Limb (tissue), 2 donors: ENCODE measurements around the gene EFNA5.

ENCODE experiments used
- DNase-seq, 2 donors: peaks; one replicate each; pipeline ENCODE4 v3.0.0-alpha.2; 2016; ENCODE audit errors: extremely low spot score in 2 of 2

The EFNA5 gene

GRCh38 chr5:107431998-107432397, 238.7 kb downstream of the EFNA5 start:
- no peak for DNase-seq

- no peak for DNase-seq
These were observed 239.2 kb downstream of the EFNA5 start for GRCh38 chr5:107431536-107431935.

- DNase-seq = no peak
These were observed 240.6 kb downstream of the EFNA5 start for GRCh38 chr5:107430071-107430625.

GRCh38 chr5:107428303-107428813, 242.4 kb downstream of the EFNA5 start:
- DNase-seq = no peak

GRCh38 chr5:107426872-107427271, 243.9 kb downstream of the EFNA5 start:
- DNase-seq = no peak

- DNase-seq = no peak
These were observed 244.5 kb downstream of the EFNA5 start for GRCh38 chr5:107426209-107426608.

GRCh38 chr5:107425541-107426031, 245.2 kb downstream of the EFNA5 start:
- no peak for DNase-seq

GRCh38 chr5:107424491-107424890, 246.2 kb downstream of the EFNA5 start:
- no peak for DNase-seq

- no peak for DNase-seq
These were observed 248.2 kb downstream of the EFNA5 start for GRCh38 chr5:107422494-107422893.

GRCh38 chr5:107419498-107419897, 251.2 kb downstream of the EFNA5 start:
- no peak for DNase-seq

- no peak for DNase-seq
These were observed 251.8 kb downstream of the EFNA5 start for GRCh38 chr5:107418902-107419301.

GRCh38 chr5:107418071-107418470, 252.7 kb downstream of the EFNA5 start:
- no peak for DNase-seq

GRCh38 chr5:107415762-107416161, 255.0 kb downstream of the EFNA5 start:
- no peak for DNase-seq

- no peak for DNase-seq
These were observed 255.9 kb downstream of the EFNA5 start for GRCh38 chr5:107414802-107415201.

GRCh38 chr5:107413754-107414153, 257.0 kb downstream of the EFNA5 start:
- DNase-seq = no peak

- DNase-seq = no peak
These were observed 262.2 kb downstream of the EFNA5 start for GRCh38 chr5:107408564-107408963.

GRCh38 chr5:107407713-107408298, 262.9 kb downstream of the EFNA5 start:
- DNase-seq = no peak

- no peak for DNase-seq
These were observed 266.0 kb downstream of the EFNA5 start for GRCh38 chr5:107404595-107405374.

GRCh38 chr5:107403228-107403953, 267.3 kb downstream of the EFNA5 start:
- no peak for DNase-seq

GRCh38 chr5:107402434-107403227, 268.1 kb downstream of the EFNA5 start:
- peak; percentile 43 to 71 for DNase-seq
